SU-DHL-6 (cell line): ENCODE data around the gene KIF24.
"Not testable (repeated sequence)": the region's sequence is repeated elsewhere in the genome, so short reads cannot be mapped to it uniquely, and the experiment has no call there.

Experiments
- H2AFZ ChIP-seq: fragments of 200-600 bp; sonication (generic); 2 replicates; pipeline ENCODE4 v1.6.1; 2014; ENCODE audit warnings: low read depth, mild to moderate bottlenecking, moderate library complexity, mixed read lengths, antibody characterized with exemption, low read length; ENCODE audit not compliant: severe bottlenecking
- H3F3A ChIP-seq: fragments of 200-600 bp; shearing (Covaris generic); 2 replicates; pipeline ENCODE4 v1.6.0; 2016; ENCODE audit warnings: antibody characterized with exemption, mild to moderate bottlenecking; ENCODE audit not compliant: insufficient read depth
- H3K27ac ChIP-seq: fragments of 200-600 bp; sonication (generic); 2 replicates; pipeline ENCODE4 v1.5.1; 2016; ENCODE audit warnings: low read depth, mild to moderate bottlenecking, low read length, moderate library complexity, mixed read lengths
- H3K27me3 ChIP-seq: fragments of 200-600 bp; sonication (generic), shearing (Covaris generic); 2 replicates; pipeline ENCODE4 v1.6.0; 2014; ENCODE audit warnings: mild to moderate bottlenecking, low read length
- H3K36me3 ChIP-seq: fragments of 200-600 bp; sonication (generic); 2 replicates; pipeline ENCODE4 v1.6.1; 2014; ENCODE audit warnings: mild to moderate bottlenecking, low read length, mixed read lengths
- H3K4me2 ChIP-seq: fragments of 300-600, 200-600 bp; shearing (Covaris generic), sonication (generic); 2 replicates; pipeline ENCODE4 v1.6.0; 2014; ENCODE audit warnings: low read length, low read depth, mild to moderate bottlenecking; ENCODE audit not compliant: poor library complexity, severe bottlenecking
- H3K4me3 ChIP-seq: fragments of 200-600 bp; sonication (generic); 2 replicates; pipeline ENCODE4 v1.5.1; 2014; ENCODE audit warnings: antibody characterized with exemption, low read length, mild to moderate bottlenecking, mixed read lengths; ENCODE audit not compliant: insufficient read depth, poor library complexity, severe bottlenecking
- H3K79me2 ChIP-seq: fragments of 200-600 bp; sonication (generic); 2 replicates; pipeline ENCODE4 v1.6.1; 2014; ENCODE audit warnings: mild to moderate bottlenecking, low read length, moderate library complexity; ENCODE audit not compliant: insufficient read depth
- H3K9ac ChIP-seq: fragments of 200-600 bp; sonication (generic); 2 replicates; pipeline ENCODE4 v1.7.0; 2014; ENCODE audit warnings: mild to moderate bottlenecking, low read length
- H3K9me2 ChIP-seq: fragments of 200-600 bp; sonication (generic); replicated peaks from 2 replicates; pipeline ENCODE4 v1.6.1; 2014; ENCODE audit warnings: low read length; ENCODE audit not compliant: insufficient read depth
- H3K9me3 ChIP-seq: fragments of 200-600 bp; sonication (generic); 2 replicates; pipeline ENCODE4 v1.6.1; 2014; ENCODE audit warnings: low read length, mixed read lengths; ENCODE audit not compliant: insufficient read depth
- H4K20me1 ChIP-seq: fragments of 200-600 bp; sonication (generic); 2 replicates; pipeline ENCODE4 v1.6.1; 2014; ENCODE audit warnings: low read depth, mild to moderate bottlenecking, antibody characterized with exemption, low read length, moderate library complexity, mixed read lengths
- CTCF ChIP-seq: fragments of 200-600 bp; sonication (generic); IDR thresholded peaks from one replicate; pipeline ENCODE4 v1.5.1; 2017; ENCODE audit warnings: antibody characterized with exemption, mild to moderate bottlenecking, low read length, moderate library complexity; ENCODE audit not compliant: insufficient read depth, poor library complexity, severe bottlenecking
- EZH2phosphoT487 ChIP-seq: fragments of 200-600 bp; sonication (generic), shearing (Covaris generic); conservative IDR thresholded peaks from 2 replicates; pipeline ENCODE4 v1.6.1; 2018; ENCODE audit warnings: mild to moderate bottlenecking, antibody characterized with exemption, low read length, moderate library complexity, mixed read lengths

Gene KIF24

GRCh38 chr9:34338665-34339385, 9.8 kb upstream of the KIF24 start:
- no peak overlapping the region for H3K9ac ChIP-seq
- H4K20me1 ChIP-seq, result no peaks in the 10 kb centered on the region
- TF ChIP-seq CTCF (no peak), EZH2phosphoT487 (no peak)
- no peaks in the 10 kb centered on the region for H3F3A ChIP-seq
- no peaks in the 10 kb centered on the region for H3K9me2 ChIP-seq
- H3K27ac ChIP-seq, result no peak overlapping the region
- no peaks in the 10 kb centered on the region for H3K27me3 ChIP-seq
- no peak overlapping the region for H2AFZ ChIP-seq
- H3K4me2 ChIP-seq, result no peak overlapping the region
- H3K9me3 ChIP-seq, result no peaks in the 10 kb centered on the region
- no peaks in the 10 kb centered on the region for H3K36me3 ChIP-seq
- no peaks in the 10 kb centered on the region for H3K79me2 ChIP-seq
- H3K4me3 ChIP-seq, result no peak overlapping the region

- H3K9me3 ChIP-seq, H3K9ac ChIP-seq, H3F3A ChIP-seq, H3K9me2 ChIP-seq, H4K20me1 ChIP-seq, H3K27me3 ChIP-seq, H3K4me2 ChIP-seq, H3K27ac ChIP-seq, H3K36me3 ChIP-seq, H3K4me3 ChIP-seq, H3K79me2 ChIP-seq, H2AFZ ChIP-seq: not testable (repeated sequence)
Measured at GRCh38 chr9:34338079-34338478, 9.0 kb upstream of the KIF24 start.

GRCh38 chr9:34337403-34337802, 8.3 kb upstream of the KIF24 start:
- Histone ChIP-seq H3K27me3 (no peaks in the 10 kb centered on the region), H3K9me2 (no peaks in the 10 kb centered on the region), H3F3A (no peaks in the 10 kb centered on the region), H3K9ac (no peak overlapping the region), H4K20me1 (no peaks in the 10 kb centered on the region), H2AFZ (no peak overlapping the region), H3K79me2 (no peaks in the 10 kb centered on the region), H3K27ac (no peak overlapping the region), H3K9me3 (no peaks in the 10 kb centered on the region), H3K36me3 (no peaks in the 10 kb centered on the region), H3K4me2 (no peak overlapping the region), H3K4me3 (no peak overlapping the region)
- no peak for TF ChIP-seq EZH2phosphoT487
- no peak for TF ChIP-seq CTCF

- no peak overlapping the region for H3K4me3 ChIP-seq
- no peaks in the 10 kb centered on the region for H3K9me3 ChIP-seq
- H3K9ac ChIP-seq, result no peak overlapping the region
- H3K36me3 ChIP-seq, result no peaks in the 10 kb centered on the region
- no peak overlapping the region for H2AFZ ChIP-seq
- H3F3A ChIP-seq, result peaks cover 11% of the 10 kb centered on the region
- no peaks in the 10 kb centered on the region for H3K79me2 ChIP-seq
- no peaks in the 10 kb centered on the region for H3K9me2 ChIP-seq
- H3K4me2 ChIP-seq, result no peak overlapping the region
- H4K20me1 ChIP-seq, result no peaks in the 10 kb centered on the region
- TF ChIP-seq CTCF (no peak), EZH2phosphoT487 (no peak)
- no peaks in the 10 kb centered on the region for H3K27me3 ChIP-seq
- H3K27ac ChIP-seq, result no peak overlapping the region
Measured at GRCh38 chr9:34335376-34335775, 6.3 kb upstream of the KIF24 start.
